Panc1 (cell line): ENCODE measurements around the gene RSPH1. TPM values are rescaled to one million over a fixed set of nuclear protein-coding genes. Genes with fewer than 3 reads are reported as not detected.

Experiments
- ATAC-seq: fragments of 200-7000 bp; cut with Tn5 transposase; 2 replicates; pipeline ENCODE4 v1.9.1; 2020; ENCODE audit warnings: mild to moderate bottlenecking, moderate library complexity
- BruUV-seq: library from RNA; stranded (reverse); fragments of 400-500 nt; replicated peaks from 2 replicates; lab custom pipeline; 2021; lab: Mats Ljungman, UMichigan
- CTCF ChIA-PET: fragments of 300-600 bp; sonication (Branson Sonifier 250); formaldehyde crosslinking; loops from one replicate; lab custom pipeline; 2022; ENCODE audit warnings: antibody characterized with exemption; lab: Charles Lee
- POLR2A ChIA-PET: fragments of 300-600 bp; sonication (Branson Sonifier 250); formaldehyde crosslinking; loops from one replicate; lab custom pipeline; 2022; ENCODE audit warnings: antibody characterized with exemption; lab: Charles Lee
- DNase-seq: peaks from one replicate; pipeline ENCODE4 v3.0.0-alpha.2; 2010; ENCODE audit warnings: low read depth, low spot score
- H3K27ac ChIP-seq: 2 replicates; pipeline ENCODE4 v1.5.1; 2011; ENCODE audit warnings: mild to moderate bottlenecking, low read length, inconsistent platforms
- H3K27me3 ChIP-seq: fragments of 200-500 bp; sonication (Bioruptor generic); 2 replicates; pipeline ENCODE4 v1.6.0; 2014; ENCODE audit warnings: low read length, inconsistent platforms; ENCODE audit not compliant: control insufficient read depth, insufficient read depth
- H3K36me3 ChIP-seq: fragments of 200-500 bp; sonication (Bioruptor generic); 2 replicates; pipeline ENCODE4 v1.5.1; 2014; ENCODE audit warnings: inconsistent platforms, mild to moderate bottlenecking, low read length, moderate library complexity; ENCODE audit not compliant: control insufficient read depth, insufficient read depth
- H3K4me1 ChIP-seq: 2 replicates; pipeline ENCODE4 v1.5.1; 2011; ENCODE audit warnings: inconsistent platforms, mild to moderate bottlenecking, low read length, moderate library complexity; ENCODE audit not compliant: control insufficient read depth, insufficient read depth
- H3K4me3 ChIP-seq, 2 experiments: 2 replicates each; pipeline ENCODE4 v1.5.1; 2011 to 2012; ENCODE audit warnings: low read depth in 2 of 2, low read length in 2 of 2, mild to moderate bottlenecking in 2 of 2, inconsistent platforms in 1 of 2, moderate library complexity in 1 of 2
- H3K9me3 ChIP-seq: fragments of 200-500 bp; sonication (Bioruptor generic); 2 replicates; pipeline ENCODE4 v1.5.1; 2014; ENCODE audit warnings: low read depth, mild to moderate bottlenecking, inconsistent platforms, low read length, moderate library complexity; ENCODE audit not compliant: control insufficient read depth, insufficient read depth
- CTCF ChIP-seq: fragments of 450-650 bp; IDR thresholded peaks from 2 replicates; pipeline ENCODE4 v1.5.1; 2017; ENCODE audit warnings: mild to moderate bottlenecking
- POLR2AphosphoS5 ChIP-seq: IDR thresholded peaks from 2 replicates; pipeline ENCODE4 v1.6.1; 2012; ENCODE audit warnings: mild to moderate bottlenecking, low read depth, low read length, moderate library complexity
- REST ChIP-seq, 2 experiments: IDR thresholded peaks; 2 replicates each; pipeline ENCODE4 v1.6.1; 2011 to 2012; ENCODE audit warnings: low read depth in 2 of 2, control low read depth in 1 of 2, low read length in 1 of 2, mild to moderate bottlenecking in 1 of 2, moderate library complexity in 1 of 2; ENCODE audit not compliant: insufficient read depth in 1 of 2
- SIN3A ChIP-seq: IDR thresholded peaks from 2 replicates; pipeline ENCODE4 v1.6.1; 2012; ENCODE audit warnings: low read depth, mild to moderate bottlenecking, low read length, moderate library complexity, borderline replicate concordance; ENCODE audit not compliant: insufficient read depth
- TCF7L2 ChIP-seq: IDR thresholded peaks from 2 replicates; pipeline ENCODE4 v1.6.1; 2011; ENCODE audit warnings: mild to moderate bottlenecking, low read depth, low read length, inconsistent platforms
- in situ Hi-C: cut with HindIII; loops from 2 replicates; pipeline ENCODE4 v1.10.0; 2016; ENCODE audit warnings: low sequenced_read_pairs, low pct_unique_long_range_greater_than_20kb
- intact Hi-C: fragments of 100-400 bp; cut with micrococcal nuclease; formaldehyde crosslinking; loops from one replicate; pipeline ENCODE4 v1.10.0; 2022; ENCODE audit not compliant: unreplicated experiment
- total RNA-seq: library from RNA; stranded (reverse); gene quantifications from one replicate; pipeline ENCODE4 v1.2.1, GENCODE V29; 2021; ENCODE audit not compliant: unreplicated experiment

RSPH1 gene
- total RNA-seq, 1 experiment from 2014 or later: 0.46 TPM

- ATAC-seq: no peak
- Histone ChIP-seq H3K4me3 (no peak overlapping the region), H3K4me1 (no peaks in the 10 kb centered on the region), H3K27ac (no peak overlapping the region), H3K27me3 (no peaks in the 10 kb centered on the region), H3K9me3 (no peaks in the 10 kb centered on the region), H3K36me3 (no peaks in the 10 kb centered on the region)
- TF ChIP-seq SIN3A (no peak), CTCF (no peak), REST (IDR thresholded peaks at IDR 0.05; ENCODE audit: insufficient read depth in 1 of 2, low read depth in 2 of 2, low read length in 1 of 2) (no peak), POLR2AphosphoS5 (no peak), TCF7L2 (no peak)
- intact Hi-C loops (no loop called here), in situ Hi-C loops (no loop called here)
- CTCF ChIA-PET: no interaction called here
- no peak for DNase-seq
- POLR2A ChIA-PET: no interaction called here
- BruUV-seq: no TSS peak
Measured at GRCh38 chr21:42524341-42525028, 28.5 kb upstream of the RSPH1 start.

GRCh38 chr21:42523941-42524340, 27.9 kb upstream of the RSPH1 start:
- Histone ChIP-seq H3K27ac (no peak overlapping the region), H3K9me3 (no peaks in the 10 kb centered on the region), H3K4me1 (no peaks in the 10 kb centered on the region), H3K4me3 (no peak overlapping the region), H3K27me3 (no peaks in the 10 kb centered on the region), H3K36me3 (no peaks in the 10 kb centered on the region)
- ATAC-seq (no peak), DNase-seq (no peak)
- POLR2A ChIA-PET: no interaction called here
- CTCF ChIA-PET: no interaction called here
- in situ Hi-C loops (no loop called here), intact Hi-C loops (no loop called here)
- BruUV-seq: no TSS peak
- TF ChIP-seq TCF7L2 (no peak), REST (IDR thresholded peaks at IDR 0.05; ENCODE audit: insufficient read depth in 1 of 2, low read depth in 2 of 2, low read length in 1 of 2) (no peak), CTCF (no peak), SIN3A (no peak), POLR2AphosphoS5 (no peak)
